ENCODE results near the gene NTM.
"Not testable (repeated sequence)": the region's sequence is repeated elsewhere in the genome, so short reads cannot be mapped to it uniquely, and the experiment has no call there.

NTM gene

GRCh38 chr11:131331010-131331409 is 39.4 kb upstream of the NTM start:
- no peaks in the 10 kb centered on the region for H3K27me3 ChIP-seq (ENCODE audit: insufficient read depth, low read length, poor library complexity)
- DNase-seq = no peak
- H3K4me3 ChIP-seq (ENCODE audit: low read length) = no peak overlapping the region
- no peak overlapping the region for H4K8ac ChIP-seq (ENCODE audit: low read depth, low read length)
- H3K9ac ChIP-seq (ENCODE audit: low read length) = no peak overlapping the region
- H2BK15ac ChIP-seq (replicated peaks; ENCODE audit: low read depth) = no peak overlapping the region
- H3K23ac ChIP-seq (ENCODE audit: low read length) = no peak overlapping the region
- H3K27ac ChIP-seq (ENCODE audit: low read depth, low read length) = no peak overlapping the region
- H3K36me3 ChIP-seq (ENCODE audit: control insufficient read depth, insufficient read depth, low read length) = no peaks in the 10 kb centered on the region
- H3K4me1 ChIP-seq (ENCODE audit: control insufficient read depth, low read depth, low read length) = no peaks in the 10 kb centered on the region
- no peak overlapping the region for H2BK5ac ChIP-seq (ENCODE audit: low read length)
- no peak overlapping the region for H2AK5ac ChIP-seq (ENCODE audit: low read length)
- H3K79me2 ChIP-seq (ENCODE audit: control insufficient read depth, insufficient read depth, low read length) = no peaks in the 10 kb centered on the region
- WGBS (ENCODE audit: extremely low coverage, insufficient coverage, low lambda C conversion rate) = no CpG with 5 or more reads among the region's 7 CpGs
- H2BK120ac ChIP-seq (ENCODE audit: low read depth, low read length) = no peak overlapping the region
- no peak overlapping the region for H3K4me2 ChIP-seq (ENCODE audit: low read length)
- no peak overlapping the region for H3K18ac ChIP-seq (ENCODE audit: low read length)
- no peaks in the 10 kb centered on the region for H3K79me1 ChIP-seq (ENCODE audit: low read length)
- no peak overlapping the region for H3K4ac ChIP-seq (ENCODE audit: low read depth, low read length)
- no peak overlapping the region for H3K56ac ChIP-seq (ENCODE audit: low read length)
- H4K5ac ChIP-seq (ENCODE audit: low read length) = no peak overlapping the region

- Histone ChIP-seq H3K9ac (ENCODE audit: low read length) (no peak overlapping the region), H2AK5ac (ENCODE audit: low read length) (no peak overlapping the region), H3K4ac (ENCODE audit: low read depth, low read length) (no peak overlapping the region), H3K23ac (ENCODE audit: low read length) (no peak overlapping the region), H3K27me3 (ENCODE audit: insufficient read depth, low read length, poor library complexity) (no peaks in the 10 kb centered on the region), H3K4me3 (ENCODE audit: low read length) (no peak overlapping the region), H3K18ac (ENCODE audit: low read length) (no peak overlapping the region), H3K4me2 (ENCODE audit: low read length) (no peak overlapping the region), H3K27ac (ENCODE audit: low read depth, low read length) (no peak overlapping the region), H3K56ac (ENCODE audit: low read length) (no peak overlapping the region), H2BK5ac (ENCODE audit: low read length) (no peak overlapping the region), H4K8ac (ENCODE audit: low read depth, low read length) (no peak overlapping the region), H3K4me1 (ENCODE audit: control insufficient read depth, low read depth, low read length) (no peaks in the 10 kb centered on the region), H2BK15ac (replicated peaks; ENCODE audit: low read depth) (no peak overlapping the region), H3K79me1 (ENCODE audit: low read length) (no peaks in the 10 kb centered on the region), H2BK120ac (ENCODE audit: low read depth, low read length) (no peak overlapping the region), H4K5ac (ENCODE audit: low read length) (no peak overlapping the region), H3K79me2 (ENCODE audit: control insufficient read depth, insufficient read depth, low read length) (no peaks in the 10 kb centered on the region), H3K36me3 (ENCODE audit: control insufficient read depth, insufficient read depth, low read length) (no peaks in the 10 kb centered on the region)
- no CpG with 5 or more reads among the region's 5 CpGs for WGBS (ENCODE audit: extremely low coverage, insufficient coverage, low lambda C conversion rate)
- no peak for DNase-seq
Measured at GRCh38 chr11:131331546-131331945, 38.9 kb upstream of the NTM start.

GRCh38 chr11:131334601-131335000 is 35.8 kb upstream of the NTM start:
- Histone ChIP-seq H3K27me3 (ENCODE audit: insufficient read depth, low read length, poor library complexity) (no peaks in the 10 kb centered on the region), H2BK15ac (replicated peaks; ENCODE audit: low read depth) (no peak overlapping the region), H3K4me1 (ENCODE audit: control insufficient read depth, low read depth, low read length) (no peaks in the 10 kb centered on the region), H4K5ac (ENCODE audit: low read length) (no peak overlapping the region), H3K23ac (ENCODE audit: low read length) (no peak overlapping the region), H3K27ac (ENCODE audit: low read depth, low read length) (no peak overlapping the region), H3K4me3 (ENCODE audit: low read length) (no peak overlapping the region), H3K18ac (ENCODE audit: low read length) (no peak overlapping the region), H3K36me3 (ENCODE audit: control insufficient read depth, insufficient read depth, low read length) (no peaks in the 10 kb centered on the region), H2BK120ac (ENCODE audit: low read depth, low read length) (no peak overlapping the region), H3K4me2 (ENCODE audit: low read length) (no peak overlapping the region), H4K8ac (ENCODE audit: low read depth, low read length) (no peak overlapping the region), H2BK5ac (ENCODE audit: low read length) (no peak overlapping the region), H3K4ac (ENCODE audit: low read depth, low read length) (no peak overlapping the region), H3K56ac (ENCODE audit: low read length) (no peak overlapping the region), H2AK5ac (ENCODE audit: low read length) (no peak overlapping the region), H3K79me1 (ENCODE audit: low read length) (no peaks in the 10 kb centered on the region), H3K9ac (ENCODE audit: low read length) (no peak overlapping the region), H3K79me2 (ENCODE audit: control insufficient read depth, insufficient read depth, low read length) (no peaks in the 10 kb centered on the region)
- no peak for DNase-seq

GRCh38 chr11:131341900-131342299 is 28.5 kb upstream of the NTM start:
- H3K4me3 ChIP-seq (ENCODE audit: low read length); H3K36me3 ChIP-seq (ENCODE audit: control insufficient read depth, insufficient read depth, low read length); H3K18ac ChIP-seq (ENCODE audit: low read length); H2BK5ac ChIP-seq (ENCODE audit: low read length); H3K27ac ChIP-seq (ENCODE audit: low read depth, low read length); H4K8ac ChIP-seq (ENCODE audit: low read depth, low read length); H3K4me1 ChIP-seq (ENCODE audit: control insufficient read depth, low read depth, low read length); H3K4me2 ChIP-seq (ENCODE audit: low read length); DNase-seq; H3K79me2 ChIP-seq (ENCODE audit: control insufficient read depth, insufficient read depth, low read length); H3K79me1 ChIP-seq (ENCODE audit: low read length); H2BK15ac ChIP-seq (replicated peaks; ENCODE audit: low read depth); H2BK120ac ChIP-seq (ENCODE audit: low read depth, low read length); H3K23ac ChIP-seq (ENCODE audit: low read length); H3K56ac ChIP-seq (ENCODE audit: low read length); H3K9ac ChIP-seq (ENCODE audit: low read length); H3K27me3 ChIP-seq (ENCODE audit: insufficient read depth, low read length, poor library complexity); H3K4ac ChIP-seq (ENCODE audit: low read depth, low read length); H2AK5ac ChIP-seq (ENCODE audit: low read length); H4K5ac ChIP-seq (ENCODE audit: low read length): not testable (repeated sequence)
- no CpG with 5 or more reads among the region's 5 CpGs for WGBS (ENCODE audit: extremely low coverage, insufficient coverage, low lambda C conversion rate)

GRCh38 chr11:131342442-131342841 is 28.0 kb upstream of the NTM start:
- not testable (repeated sequence) for H2BK5ac ChIP-seq (ENCODE audit: low read length); H4K5ac ChIP-seq (ENCODE audit: low read length); H3K23ac ChIP-seq (ENCODE audit: low read length); H3K4me2 ChIP-seq (ENCODE audit: low read length); H3K27ac ChIP-seq (ENCODE audit: low read depth, low read length); H3K79me1 ChIP-seq (ENCODE audit: low read length); H2BK15ac ChIP-seq (replicated peaks; ENCODE audit: low read depth); H2BK120ac ChIP-seq (ENCODE audit: low read depth, low read length); H3K9ac ChIP-seq (ENCODE audit: low read length); H3K36me3 ChIP-seq (ENCODE audit: control insufficient read depth, insufficient read depth, low read length); H3K4ac ChIP-seq (ENCODE audit: low read depth, low read length); H3K18ac ChIP-seq (ENCODE audit: low read length); DNase-seq; H3K27me3 ChIP-seq (ENCODE audit: insufficient read depth, low read length, poor library complexity); H3K79me2 ChIP-seq (ENCODE audit: control insufficient read depth, insufficient read depth, low read length); H3K4me1 ChIP-seq (ENCODE audit: control insufficient read depth, low read depth, low read length); H2AK5ac ChIP-seq (ENCODE audit: low read length); H3K56ac ChIP-seq (ENCODE audit: low read length); H3K4me3 ChIP-seq (ENCODE audit: low read length); H4K8ac ChIP-seq (ENCODE audit: low read depth, low read length)
- no CpG with 5 or more reads among the region's 6 CpGs for WGBS (ENCODE audit: extremely low coverage, insufficient coverage, low lambda C conversion rate)

- no peak overlapping the region for H3K4me2 ChIP-seq (ENCODE audit: low read length)
- WGBS (ENCODE audit: extremely low coverage, insufficient coverage, low lambda C conversion rate) = no CpG with 5 or more reads among the region's 3 CpGs
- H3K36me3 ChIP-seq (ENCODE audit: control insufficient read depth, insufficient read depth, low read length) = no peaks in the 10 kb centered on the region
- H3K23ac ChIP-seq (ENCODE audit: low read length) = no peak overlapping the region
- no peaks in the 10 kb centered on the region for H3K4me1 ChIP-seq (ENCODE audit: control insufficient read depth, low read depth, low read length)
- H3K27ac ChIP-seq (ENCODE audit: low read depth, low read length) = no peak overlapping the region
- no peak overlapping the region for H2BK120ac ChIP-seq (ENCODE audit: low read depth, low read length)
- no peaks in the 10 kb centered on the region for H3K27me3 ChIP-seq (ENCODE audit: insufficient read depth, low read length, poor library complexity)
- no peak overlapping the region for H4K8ac ChIP-seq (ENCODE audit: low read depth, low read length)
- H2BK5ac ChIP-seq (ENCODE audit: low read length) = no peak overlapping the region
- H4K5ac ChIP-seq (ENCODE audit: low read length) = no peak overlapping the region
- H2AK5ac ChIP-seq (ENCODE audit: low read length) = no peak overlapping the region
- no peak overlapping the region for H3K18ac ChIP-seq (ENCODE audit: low read length)
- DNase-seq = no peak
- H3K56ac ChIP-seq (ENCODE audit: low read length) = no peak overlapping the region
- no peak overlapping the region for H3K9ac ChIP-seq (ENCODE audit: low read length)
- no peaks in the 10 kb centered on the region for H3K79me2 ChIP-seq (ENCODE audit: control insufficient read depth, insufficient read depth, low read length)
- H3K4me3 ChIP-seq (ENCODE audit: low read length) = no peak overlapping the region
- no peaks in the 10 kb centered on the region for H3K79me1 ChIP-seq (ENCODE audit: low read length)
- no peak overlapping the region for H3K4ac ChIP-seq (ENCODE audit: low read depth, low read length)
- H2BK15ac ChIP-seq (replicated peaks; ENCODE audit: low read depth) = no peak overlapping the region
Measured at GRCh38 chr11:131345406-131345805, 25.0 kb upstream of the NTM start.

Measured in mesendoderm (in vitro differentiated cells).